Prostate gland (tissue), 2 donors: Measurements from ENCODE around the gene JUNB.

ENCODE experiments used
- POLR2AphosphoS5 ChIP-seq: sonication (generic); formaldehyde crosslinking; IDR thresholded peaks from one replicate; pipeline ENCODE4 v1.6.1; 2017; ENCODE audit warnings: antibody characterized with exemption
- TF ChIP-seq, protein P1 (sequence below), 4 experiments: fragments of 200-600 bp in 2 of 4; fragments of 450-650 bp in 2 of 4; sonication (generic) in 2 of 4; IDR thresholded peaks; 1 replicate in 3 of 4; 2 replicates in 1 of 4; pipeline ENCODE4 v1.5.1; 2016 to 2019; ENCODE audit warnings: antibody characterized with exemption in 4 of 4, mild to moderate bottlenecking in 2 of 4, moderate library complexity in 2 of 4

DNA sequence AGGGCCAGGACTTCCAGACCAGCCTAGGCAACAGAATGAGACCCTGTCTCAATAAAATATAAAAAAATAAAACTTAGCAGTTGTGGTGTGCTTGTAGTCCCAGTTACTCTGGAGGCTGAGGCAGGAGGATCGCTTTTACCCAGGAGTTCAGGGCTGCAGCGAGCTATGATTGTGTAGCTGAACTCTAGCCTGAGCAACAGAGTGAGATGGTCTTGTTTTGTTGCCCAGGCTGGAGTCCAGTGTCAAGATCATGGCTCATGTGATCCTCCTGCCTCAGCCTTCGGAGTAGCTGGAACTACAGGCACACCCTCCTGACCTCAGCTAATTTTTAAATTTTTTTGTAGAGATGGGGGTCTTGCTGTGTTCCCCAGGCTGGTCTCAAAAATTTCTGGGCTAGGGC lies 4.3 kb upstream of the JUNB start:
- TF ChIP-seq POLR2AphosphoS5, result no peak
- TF ChIP-seq, protein P1, sequence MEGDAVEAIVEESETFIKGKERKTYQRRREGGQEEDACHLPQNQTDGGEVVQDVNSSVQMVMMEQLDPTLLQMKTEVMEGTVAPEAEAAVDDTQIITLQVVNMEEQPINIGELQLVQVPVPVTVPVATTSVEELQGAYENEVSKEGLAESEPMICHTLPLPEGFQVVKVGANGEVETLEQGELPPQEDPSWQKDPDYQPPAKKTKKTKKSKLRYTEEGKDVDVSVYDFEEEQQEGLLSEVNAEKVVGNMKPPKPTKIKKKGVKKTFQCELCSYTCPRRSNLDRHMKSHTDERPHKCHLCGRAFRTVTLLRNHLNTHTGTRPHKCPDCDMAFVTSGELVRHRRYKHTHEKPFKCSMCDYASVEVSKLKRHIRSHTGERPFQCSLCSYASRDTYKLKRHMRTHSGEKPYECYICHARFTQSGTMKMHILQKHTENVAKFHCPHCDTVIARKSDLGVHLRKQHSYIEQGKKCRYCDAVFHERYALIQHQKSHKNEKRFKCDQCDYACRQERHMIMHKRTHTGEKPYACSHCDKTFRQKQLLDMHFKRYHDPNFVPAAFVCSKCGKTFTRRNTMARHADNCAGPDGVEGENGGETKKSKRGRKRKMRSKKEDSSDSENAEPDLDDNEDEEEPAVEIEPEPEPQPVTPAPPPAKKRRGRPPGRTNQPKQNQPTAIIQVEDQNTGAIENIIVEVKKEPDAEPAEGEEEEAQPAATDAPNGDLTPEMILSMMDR (IDR thresholded peaks at IDR 0.05), result no peak
